Measurements from ENCODE around the gene AKAP8L.

AKAP8L gene

GRCh38 chr19:15424121-15424520 is 5.3 kb upstream of the AKAP8L start:
- H3K9ac ChIP-seq (ENCODE audit: low read depth, low read length, poor library complexity, severe bottlenecking): no peak overlapping the region
- H3K9me2 ChIP-seq (replicated peaks; ENCODE audit: low read depth, low read length): no peaks in the 10 kb centered on the region
- H3F3A ChIP-seq (ENCODE audit: low read depth): no peaks in the 10 kb centered on the region
- peaks cover 15% of the 10 kb centered on the region; the same call in 1 of the 2 replicates for H3K79me2 ChIP-seq (ENCODE audit: insufficient read depth, low read length)
- H3K36me3 ChIP-seq (ENCODE audit: insufficient read depth, low read length): peaks cover 63% of the 10 kb centered on the region; the same call in 1 of the 2 replicates
- H3K4me3 ChIP-seq (ENCODE audit: low read length, poor library complexity, severe bottlenecking): no peak overlapping the region
- H3K9me3 ChIP-seq (ENCODE audit: insufficient read depth, low read depth, low read length): no peaks in the 10 kb centered on the region
- no peaks in the 10 kb centered on the region for H3K27me3 ChIP-seq (ENCODE audit: insufficient read depth, low read length, poor library complexity, severe bottlenecking)
- TF ChIP-seq EZH2phosphoT487 (IDR thresholded peaks at IDR 0.05; ENCODE audit: borderline replicate concordance) (no peak), CTCF (conservative IDR thresholded peaks at IDR 0.05; ENCODE audit: low read length) (no peak)
- peaks cover 5% of the 10 kb centered on the region for H4K20me1 ChIP-seq (ENCODE audit: insufficient read depth, low read length, poor library complexity, severe bottlenecking)
- H3K4me1 ChIP-seq (ENCODE audit: insufficient read depth, low read length, poor library complexity, severe bottlenecking): no peaks in the 10 kb centered on the region
- H3K4me2 ChIP-seq (ENCODE audit: low read depth, low read length, poor library complexity, severe bottlenecking): no peak overlapping the region
- no peak overlapping the region for H2AFZ ChIP-seq (ENCODE audit: low read length)

GRCh38 chr19:15423130-15423529 is 4.3 kb upstream of the AKAP8L start:
- peaks cover 4% of the 10 kb centered on the region for H3K27me3 ChIP-seq (ENCODE audit: insufficient read depth, low read length, poor library complexity, severe bottlenecking)
- H3K4me3 ChIP-seq (ENCODE audit: low read length, poor library complexity, severe bottlenecking): no peak overlapping the region
- no peak overlapping the region for H3K4me2 ChIP-seq (ENCODE audit: low read depth, low read length, poor library complexity, severe bottlenecking)
- H4K20me1 ChIP-seq (ENCODE audit: insufficient read depth, low read length, poor library complexity, severe bottlenecking): peaks cover 6% of the 10 kb centered on the region
- no peaks in the 10 kb centered on the region for H3K9me2 ChIP-seq (replicated peaks; ENCODE audit: low read depth, low read length)
- H3K36me3 ChIP-seq (ENCODE audit: insufficient read depth, low read length): peaks cover 59% of the 10 kb centered on the region; the same call in 1 of the 2 replicates
- no peaks in the 10 kb centered on the region for H3K4me1 ChIP-seq (ENCODE audit: insufficient read depth, low read length, poor library complexity, severe bottlenecking)
- no peak overlapping the region for H3K9ac ChIP-seq (ENCODE audit: low read depth, low read length, poor library complexity, severe bottlenecking)
- H2AFZ ChIP-seq (ENCODE audit: low read length): no peak overlapping the region
- H3K79me2 ChIP-seq (ENCODE audit: insufficient read depth, low read length): peaks cover 11% of the 10 kb centered on the region
- no peaks in the 10 kb centered on the region for H3K9me3 ChIP-seq (ENCODE audit: insufficient read depth, low read depth, low read length)
- H3F3A ChIP-seq (ENCODE audit: low read depth): no peaks in the 10 kb centered on the region
- TF ChIP-seq CTCF (conservative IDR thresholded peaks at IDR 0.05; ENCODE audit: low read length) (no peak), EZH2phosphoT487 (IDR thresholded peaks at IDR 0.05; ENCODE audit: borderline replicate concordance) (no peak)

GRCh38 chr19:15422296-15423075 is 3.7 kb upstream of the AKAP8L start:
- H3K4me3 ChIP-seq (ENCODE audit: low read length, poor library complexity, severe bottlenecking): no peak overlapping the region
- H3K27me3 ChIP-seq (ENCODE audit: insufficient read depth, low read length, poor library complexity, severe bottlenecking): peaks cover 4% of the 10 kb centered on the region
- peaks cover 54% of the 10 kb centered on the region; the same call in 1 of the 2 replicates for H3K36me3 ChIP-seq (ENCODE audit: insufficient read depth, low read length)
- no peak overlapping the region for H2AFZ ChIP-seq (ENCODE audit: low read length)
- no peaks in the 10 kb centered on the region for H3K9me3 ChIP-seq (ENCODE audit: insufficient read depth, low read depth, low read length)
- H3K4me2 ChIP-seq (ENCODE audit: low read depth, low read length, poor library complexity, severe bottlenecking): no peak overlapping the region
- H3K79me2 ChIP-seq (ENCODE audit: insufficient read depth, low read length): peaks cover 12% of the 10 kb centered on the region
- no peaks in the 10 kb centered on the region for H3F3A ChIP-seq (ENCODE audit: low read depth)
- H3K9ac ChIP-seq (ENCODE audit: low read depth, low read length, poor library complexity, severe bottlenecking): no peak overlapping the region
- peaks cover 11% of the 10 kb centered on the region for H4K20me1 ChIP-seq (ENCODE audit: insufficient read depth, low read length, poor library complexity, severe bottlenecking)
- no peaks in the 10 kb centered on the region for H3K9me2 ChIP-seq (replicated peaks; ENCODE audit: low read depth, low read length)
- TF ChIP-seq EZH2phosphoT487 (IDR thresholded peaks at IDR 0.05; ENCODE audit: borderline replicate concordance): no peak
- no peak for TF ChIP-seq CTCF (conservative IDR thresholded peaks at IDR 0.05; ENCODE audit: low read length)
- H3K4me1 ChIP-seq (ENCODE audit: insufficient read depth, low read length, poor library complexity, severe bottlenecking): peaks cover 6% of the 10 kb centered on the region

Data from Loucy (cell line).